DOHH2 (cell line): Measurements from ENCODE around the gene PROS1.

Experiments used
- H3F3A ChIP-seq: fragments of 200-600 bp; sonication (generic), shearing (Covaris generic); 2 replicates; pipeline ENCODE4 v1.6.0; 2016; ENCODE audit warnings: antibody characterized with exemption, mild to moderate bottlenecking; ENCODE audit not compliant: control insufficient read depth, insufficient read depth
- H3K27ac ChIP-seq: fragments of 200-600 bp; sonication (generic); 2 replicates; pipeline ENCODE4 v1.5.1; 2014; ENCODE audit warnings: low read depth, mild to moderate bottlenecking, low read length, moderate library complexity
- H3K27me3 ChIP-seq: fragments of 200-600 bp; sonication (generic); 2 replicates; pipeline ENCODE4 v1.6.1; 2014; ENCODE audit warnings: mild to moderate bottlenecking, low read length, mixed read lengths; ENCODE audit not compliant: control insufficient read depth
- H3K36me3 ChIP-seq: fragments of 200-600 bp; sonication (generic); 2 replicates; pipeline ENCODE4 v1.6.1; 2014; ENCODE audit warnings: mild to moderate bottlenecking, low read length, moderate library complexity, mixed read lengths; ENCODE audit not compliant: control insufficient read depth
- H3K4me1 ChIP-seq: fragments of 200-600 bp; sonication (generic); 2 replicates; pipeline ENCODE4 v1.6.1; 2014; ENCODE audit warnings: mild to moderate bottlenecking, low read length, mixed read lengths; ENCODE audit not compliant: control insufficient read depth
- H3K4me2 ChIP-seq: fragments of 200-600 bp; sonication (generic); 2 replicates; pipeline ENCODE4 v1.6.0; 2014; ENCODE audit warnings: mild to moderate bottlenecking, low read length, moderate library complexity
- H3K4me3 ChIP-seq: fragments of 200-600 bp; sonication (generic); 2 replicates; pipeline ENCODE4 v1.5.1; 2014; ENCODE audit warnings: mild to moderate bottlenecking, low read length, mixed read lengths
- H3K79me2 ChIP-seq: fragments of 200-600 bp; sonication (generic); 2 replicates; pipeline ENCODE4 v1.6.1; 2014; ENCODE audit warnings: mild to moderate bottlenecking, low read length, mixed read lengths; ENCODE audit not compliant: control insufficient read depth
- H3K9me2 ChIP-seq: fragments of 200-600 bp; sonication (generic); replicated peaks from 2 replicates; pipeline ENCODE4 v1.6.1; 2014; ENCODE audit warnings: mild to moderate bottlenecking, low read length, mixed read lengths; ENCODE audit not compliant: control insufficient read depth
- H3K9me3 ChIP-seq: fragments of 200-600 bp; sonication (generic); 2 replicates; pipeline ENCODE4 v1.6.1; 2014; ENCODE audit warnings: antibody characterized with exemption, low read length, mixed read lengths; ENCODE audit not compliant: control insufficient read depth, insufficient read depth
- H4K20me1 ChIP-seq: fragments of 200-600 bp; sonication (generic); 2 replicates; pipeline ENCODE4 v1.6.0; 2014; ENCODE audit warnings: low read depth, mild to moderate bottlenecking, antibody characterized with exemption, low read length, moderate library complexity; ENCODE audit not compliant: control insufficient read depth, insufficient read depth
- EZH2phosphoT487 ChIP-seq: fragments of 200-600 bp; sonication (generic); IDR thresholded peaks from 2 replicates; pipeline ENCODE4 v1.6.1; 2017; ENCODE audit warnings: borderline replicate concordance, mild to moderate bottlenecking, antibody characterized with exemption, low read length, moderate library complexity, mixed read lengths
- TF ChIP-seq, protein P1 (sequence below): fragments of 200-600 bp; sonication (generic); IDR thresholded peaks from one replicate; pipeline ENCODE4 v1.5.1; 2014; ENCODE audit warnings: antibody characterized with exemption, mild to moderate bottlenecking, low read depth, low read length; ENCODE audit not compliant: poor library complexity, severe bottlenecking

PROS1 gene

DNA sequence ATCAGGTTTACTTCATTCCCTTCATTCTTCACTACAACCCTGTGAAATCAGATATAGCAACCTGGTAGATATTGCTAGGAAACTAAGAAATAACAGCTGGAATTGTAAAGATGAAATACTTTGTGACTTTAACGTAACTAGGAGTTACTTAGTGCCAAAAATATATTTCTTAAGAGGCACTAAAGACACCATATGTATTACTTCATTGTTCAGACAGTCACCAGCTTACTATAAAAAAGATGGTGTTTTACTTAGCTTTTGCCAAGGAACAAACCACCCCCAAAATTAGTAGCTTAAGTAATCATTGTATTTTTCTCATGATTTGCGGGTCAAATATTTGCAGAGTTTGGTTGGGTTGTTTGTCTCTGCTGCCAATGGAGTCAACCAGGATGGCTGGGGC, 62.5 kb downstream of the PROS1 start:
- TF ChIP-seq EZH2phosphoT487: no peak
- TF ChIP-seq, protein P1, sequence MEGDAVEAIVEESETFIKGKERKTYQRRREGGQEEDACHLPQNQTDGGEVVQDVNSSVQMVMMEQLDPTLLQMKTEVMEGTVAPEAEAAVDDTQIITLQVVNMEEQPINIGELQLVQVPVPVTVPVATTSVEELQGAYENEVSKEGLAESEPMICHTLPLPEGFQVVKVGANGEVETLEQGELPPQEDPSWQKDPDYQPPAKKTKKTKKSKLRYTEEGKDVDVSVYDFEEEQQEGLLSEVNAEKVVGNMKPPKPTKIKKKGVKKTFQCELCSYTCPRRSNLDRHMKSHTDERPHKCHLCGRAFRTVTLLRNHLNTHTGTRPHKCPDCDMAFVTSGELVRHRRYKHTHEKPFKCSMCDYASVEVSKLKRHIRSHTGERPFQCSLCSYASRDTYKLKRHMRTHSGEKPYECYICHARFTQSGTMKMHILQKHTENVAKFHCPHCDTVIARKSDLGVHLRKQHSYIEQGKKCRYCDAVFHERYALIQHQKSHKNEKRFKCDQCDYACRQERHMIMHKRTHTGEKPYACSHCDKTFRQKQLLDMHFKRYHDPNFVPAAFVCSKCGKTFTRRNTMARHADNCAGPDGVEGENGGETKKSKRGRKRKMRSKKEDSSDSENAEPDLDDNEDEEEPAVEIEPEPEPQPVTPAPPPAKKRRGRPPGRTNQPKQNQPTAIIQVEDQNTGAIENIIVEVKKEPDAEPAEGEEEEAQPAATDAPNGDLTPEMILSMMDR: no peak
- no peaks in the 10 kb centered on the region for H3K9me2 ChIP-seq
- H3K27me3 ChIP-seq: no peaks in the 10 kb centered on the region
- H3K27ac ChIP-seq: no peak overlapping the region
- H3K9me3 ChIP-seq: no peaks in the 10 kb centered on the region; the same call in 1 of the 2 replicates
- no peaks in the 10 kb centered on the region for H3K36me3 ChIP-seq
- no peak overlapping the region for H3K4me3 ChIP-seq
- H3K4me2 ChIP-seq: no peak overlapping the region
- no peaks in the 10 kb centered on the region for H3F3A ChIP-seq
- H3K79me2 ChIP-seq: no peaks in the 10 kb centered on the region
- H4K20me1 ChIP-seq: no peaks in the 10 kb centered on the region
- no peaks in the 10 kb centered on the region for H3K4me1 ChIP-seq

DNA sequence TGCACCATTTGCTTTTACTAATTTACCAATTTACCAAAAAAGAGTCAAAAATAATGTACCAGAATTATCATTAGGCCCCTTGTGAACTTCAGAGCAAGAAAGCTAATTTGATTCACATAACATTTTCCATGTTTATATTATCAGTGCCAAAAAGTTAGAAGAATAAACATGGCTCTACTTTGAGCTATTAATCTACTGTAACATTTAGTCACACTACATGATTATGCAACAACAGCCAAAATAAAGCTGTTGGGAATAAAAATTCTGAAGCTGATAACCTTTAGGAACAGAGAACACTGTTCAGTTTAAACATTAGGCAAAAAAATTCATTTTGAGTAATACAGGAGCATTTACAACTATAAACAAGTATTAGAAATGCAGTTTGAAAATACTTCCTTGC, 63.6 kb downstream of the PROS1 start:
- H3K4me2 ChIP-seq: no peak overlapping the region

DNA sequence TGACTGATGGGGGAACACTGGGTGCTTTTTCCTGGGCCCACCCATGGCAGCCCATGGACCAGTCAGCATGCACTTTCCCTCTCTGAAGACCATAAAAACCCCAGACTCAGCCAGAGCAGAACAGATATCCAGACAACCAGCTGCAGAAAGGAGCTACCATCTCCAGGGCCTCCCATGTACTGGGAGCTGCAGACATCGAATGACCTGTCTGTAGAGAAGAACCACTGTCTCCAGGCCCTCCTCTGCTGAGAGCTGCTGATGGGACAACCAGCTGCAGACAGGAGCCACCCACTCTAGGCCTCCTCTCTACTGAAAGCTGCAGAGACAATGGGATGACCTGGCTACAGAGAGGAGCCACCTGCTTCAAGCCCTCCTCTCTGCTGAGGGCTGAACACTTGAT, 66.6 kb downstream of the PROS1 start:
- H3K36me3 ChIP-seq: no peaks in the 10 kb centered on the region
- H3K27me3 ChIP-seq: no peaks in the 10 kb centered on the region
- H3K4me3 ChIP-seq: no peak overlapping the region
- TF ChIP-seq, protein P1: no peak
- TF ChIP-seq EZH2phosphoT487: no peak
- H3K4me2 ChIP-seq: no peak overlapping the region
- H3K9me2 ChIP-seq: no peaks in the 10 kb centered on the region
- no peaks in the 10 kb centered on the region for H3K79me2 ChIP-seq
- H3K9me3 ChIP-seq: no peaks in the 10 kb centered on the region; the same call in 1 of the 2 replicates
- H3K27ac ChIP-seq: no peak overlapping the region
- H3F3A ChIP-seq: no peaks in the 10 kb centered on the region
- H4K20me1 ChIP-seq: no peaks in the 10 kb centered on the region
- H3K4me1 ChIP-seq: no peaks in the 10 kb centered on the region

More for the DNA sequence above, 63.6 kb downstream of the PROS1 start:
- no peaks in the 10 kb centered on the region for H4K20me1 ChIP-seq
- no peaks in the 10 kb centered on the region for H3F3A ChIP-seq
- no peaks in the 10 kb centered on the region for H3K36me3 ChIP-seq
- H3K27me3 ChIP-seq: no peaks in the 10 kb centered on the region
- H3K4me3 ChIP-seq: no peak overlapping the region
- no peak overlapping the region for H3K27ac ChIP-seq
- no peaks in the 10 kb centered on the region for H3K9me2 ChIP-seq
- no peaks in the 10 kb centered on the region; the same call in 1 of the 2 replicates for H3K9me3 ChIP-seq
- TF ChIP-seq, protein P1: no peak
- TF ChIP-seq EZH2phosphoT487: no peak
- no peaks in the 10 kb centered on the region for H3K4me1 ChIP-seq
- H3K79me2 ChIP-seq: no peaks in the 10 kb centered on the region

DNA sequence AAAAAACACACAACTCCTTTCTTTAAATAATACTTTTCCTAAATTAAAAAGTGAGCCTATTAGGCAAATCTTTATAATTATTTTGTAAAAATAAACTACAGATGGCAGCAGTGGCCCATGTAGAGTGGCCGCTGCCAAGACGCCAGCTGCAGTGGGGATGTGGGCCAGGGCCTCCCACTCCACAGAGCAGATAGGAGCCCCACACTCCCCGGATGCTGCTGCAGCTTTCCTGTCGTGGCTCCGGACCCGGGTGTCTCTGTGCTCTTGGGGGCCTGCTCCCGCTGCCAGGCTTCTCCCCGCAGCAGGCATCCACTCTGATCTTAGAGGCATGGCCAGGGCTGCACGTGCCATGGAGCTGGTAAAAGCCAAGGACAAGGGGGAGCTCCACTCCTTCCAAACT, 67.5 kb downstream of the PROS1 start:
- no peak overlapping the region for H3K4me2 ChIP-seq
- no peak overlapping the region for H3K4me3 ChIP-seq
- no peaks in the 10 kb centered on the region for H3F3A ChIP-seq
- H3K9me3 ChIP-seq: no peaks in the 10 kb centered on the region; the same call in 1 of the 2 replicates
- H4K20me1 ChIP-seq: no peaks in the 10 kb centered on the region
- H3K79me2 ChIP-seq: no peaks in the 10 kb centered on the region
- no peaks in the 10 kb centered on the region for H3K36me3 ChIP-seq
- H3K27me3 ChIP-seq: no peaks in the 10 kb centered on the region
- TF ChIP-seq EZH2phosphoT487: no peak
- TF ChIP-seq, protein P1: no peak
- no peaks in the 10 kb centered on the region for H3K9me2 ChIP-seq
- H3K4me1 ChIP-seq: no peaks in the 10 kb centered on the region
- no peak overlapping the region for H3K27ac ChIP-seq
